Fibroblast of villous mesenchyme (primary cell): ENCODE data around the gene KLHL3. TPM values are rescaled to one million over a fixed set of nuclear protein-coding genes. Genes with fewer than 3 reads are reported as not detected.
"Not testable (repeated sequence)": the region's sequence is repeated elsewhere in the genome, so short reads cannot be mapped to it uniquely, and the experiment has no call there.

Source experiments
- DNase-seq: peaks from one replicate; pipeline ENCODE4 v3.0.0-alpha.2; 2010; ENCODE audit warnings: low read depth
- H3K4me3 ChIP-seq: 2 replicates; pipeline ENCODE4 v1.5.1; 2011; ENCODE audit warnings: low read depth, mild to moderate bottlenecking, low read length
- CTCF ChIP-seq: IDR thresholded peaks from 2 replicates; pipeline ENCODE4 v1.5.1; 2012; ENCODE audit warnings: low read depth, mild to moderate bottlenecking, low read length; ENCODE audit not compliant: insufficient read depth
- total RNA-seq: library from RNA; depleted of rRNA; stranded (reverse); fragments of >200 nt; gene quantifications from 2 replicates; pipeline ENCODE4 v1.2.3, GENCODE V29; 2012

Gene KLHL3
- total RNA-seq, 1 donor = 3.0 TPM

GRCh38 chr5:137649228-137649935, 86.5 kb downstream of the KLHL3 start:
- DNase-seq = peak; percentile 51
- TF ChIP-seq CTCF = no peak
- H3K4me3 ChIP-seq = no peak overlapping the region

- H3K4me3 ChIP-seq = no peak overlapping the region
- no peak for DNase-seq
- no peak for TF ChIP-seq CTCF
Observed at GRCh38 chr5:137648361-137648760, 87.5 kb downstream of the KLHL3 start.

DNA sequence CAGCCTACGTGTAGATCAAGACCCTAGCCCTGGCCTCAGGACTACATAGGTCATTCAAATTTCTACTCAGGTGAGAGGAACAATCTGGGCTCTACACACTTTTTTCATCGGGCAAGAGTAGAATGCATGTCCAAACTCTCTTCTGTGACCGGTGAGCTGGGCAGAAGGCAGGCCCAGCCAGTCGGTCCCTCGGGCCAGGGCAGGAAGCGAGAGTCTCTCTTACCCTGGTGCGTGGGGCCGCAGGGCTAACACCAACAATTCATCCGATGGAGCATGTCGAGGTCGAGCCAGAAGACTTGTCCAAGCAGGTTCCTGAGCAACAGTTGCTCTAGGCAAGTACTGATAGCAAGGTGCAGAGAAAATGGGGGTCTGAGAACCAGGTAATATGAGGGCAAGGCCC, 88.5 kb downstream of the KLHL3 start:
- H3K4me3 ChIP-seq = no peak overlapping the region
- TF ChIP-seq CTCF = no peak
- no peak for DNase-seq

- H3K4me3 ChIP-seq = no peak overlapping the region
- no peak for TF ChIP-seq CTCF
- DNase-seq = no peak
Observed at GRCh38 chr5:137646761-137647160, 89.1 kb downstream of the KLHL3 start.

- DNase-seq, H3K4me3 ChIP-seq: not testable (repeated sequence)
Observed at GRCh38 chr5:137643081-137643480, 92.8 kb downstream of the KLHL3 start.

DNA sequence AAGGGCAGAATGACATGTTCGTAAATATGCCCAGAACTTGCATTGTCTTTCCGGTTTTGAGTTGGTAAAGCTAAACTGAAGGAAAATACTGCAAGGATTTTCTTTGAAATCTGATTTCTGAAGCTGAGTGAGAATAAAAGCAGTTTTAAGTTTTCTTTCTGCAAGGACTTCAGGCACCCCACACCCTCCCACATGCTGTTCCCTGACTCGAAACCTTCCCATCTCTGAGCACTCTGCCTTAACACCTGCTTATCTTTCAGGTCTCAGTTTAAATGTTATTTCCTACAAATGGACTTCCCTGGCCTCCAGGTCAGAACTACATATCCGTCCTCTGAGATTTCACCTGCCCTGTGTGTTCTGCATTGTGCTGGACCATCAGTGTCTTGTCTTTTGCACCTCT, 93.8 kb downstream of the KLHL3 start:
- no peak for TF ChIP-seq CTCF

GRCh38 chr5:137641148-137641547, 94.7 kb downstream of the KLHL3 start:
- no peak for TF ChIP-seq CTCF
- H3K4me3 ChIP-seq = no peak overlapping the region
- no peak for DNase-seq

More for the DNA sequence above, 93.8 kb downstream of the KLHL3 start:
- no peak overlapping the region for H3K4me3 ChIP-seq
- DNase-seq = no peak
